HG02759 (cell line): ENCODE results near the gene RPL23.

Experiments used
- ATAC-seq: cut with Tn5 transposase; IDR thresholded peaks from one replicate; pipeline ENCODE4 v1.9.1; 2021; ENCODE audit warnings: mild to moderate bottlenecking, moderate library complexity; ENCODE audit not compliant: unreplicated experiment

Gene RPL23

DNA sequence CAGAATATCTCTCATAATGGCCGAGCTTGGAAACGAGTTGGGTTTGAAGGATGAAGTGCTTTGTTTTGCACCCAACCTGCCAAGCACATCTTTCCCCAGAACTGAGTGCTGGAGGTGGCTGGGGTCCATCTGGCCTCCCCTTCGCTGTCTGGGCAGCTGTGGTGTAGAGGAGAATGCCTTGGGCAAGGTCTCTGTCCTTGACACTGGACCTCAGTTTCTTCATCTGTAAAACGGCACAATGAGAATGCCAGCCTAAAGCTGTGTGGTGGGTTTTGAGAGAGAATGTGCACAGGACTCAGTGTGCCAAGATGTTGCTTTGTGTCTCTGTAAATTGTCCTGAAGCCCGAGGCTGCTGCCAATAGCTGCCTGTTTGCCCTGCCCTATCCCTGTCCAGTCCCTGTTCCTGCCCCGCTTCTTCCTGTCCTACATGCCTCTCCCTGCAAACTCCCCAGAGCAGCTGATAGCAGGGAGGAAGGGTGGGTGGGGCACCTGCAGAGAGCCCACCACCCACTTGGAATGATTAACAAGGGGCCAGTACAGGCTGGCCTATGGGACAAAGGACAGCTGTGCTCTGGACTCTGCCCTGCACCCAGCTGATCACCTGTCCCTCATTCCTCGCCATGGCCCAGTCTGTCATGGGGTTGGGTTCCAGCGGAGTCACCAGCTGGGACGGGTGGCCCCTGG is 31.7 kb upstream of the RPL23 start:
- no peak for ATAC-seq

DNA sequence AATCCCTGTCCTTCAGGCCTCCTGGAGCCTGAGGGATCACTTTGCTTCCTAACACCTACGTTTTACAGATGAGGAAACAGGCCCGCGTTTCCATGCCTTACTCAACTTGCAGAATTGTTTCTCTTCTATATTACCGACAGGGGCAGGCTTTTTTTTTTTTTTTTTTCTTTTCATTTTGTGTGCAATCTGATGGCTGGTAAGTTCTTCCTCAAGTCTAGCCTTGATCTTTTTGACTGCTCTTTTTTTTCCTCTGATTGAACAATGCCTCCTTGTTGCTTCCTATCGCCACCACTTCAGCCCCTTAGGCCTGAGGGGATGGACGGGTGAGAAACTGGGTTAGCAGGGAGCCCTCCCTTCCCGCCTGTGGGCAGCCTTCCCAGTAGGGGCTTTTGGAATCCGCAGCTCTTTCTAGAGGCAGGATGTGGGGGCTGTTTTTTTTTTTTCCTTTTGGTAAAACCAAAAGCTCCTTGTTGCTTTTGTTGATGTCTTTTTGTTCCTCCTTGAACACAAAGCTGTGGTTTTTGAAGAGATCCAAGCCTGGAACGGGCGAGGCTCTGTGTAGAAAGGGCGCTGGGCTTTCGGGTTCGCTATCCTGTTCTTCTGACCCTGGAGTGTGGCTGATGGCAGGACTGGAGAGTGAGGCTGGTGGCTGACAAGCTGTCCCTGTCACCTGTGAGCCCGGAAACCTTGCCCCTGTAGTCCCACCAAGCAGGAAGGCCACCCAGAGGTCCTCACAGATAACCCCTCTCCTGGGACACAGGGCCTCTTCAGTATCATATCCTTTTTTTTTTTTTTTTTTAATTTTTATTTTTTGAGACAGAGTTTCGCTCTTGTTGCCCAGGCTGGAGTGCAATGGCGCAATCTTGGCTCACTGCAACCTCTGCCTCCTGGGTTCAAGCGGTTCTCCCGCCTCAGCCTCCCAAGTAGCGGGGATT is 30.3 kb upstream of the RPL23 start:
- no peak for ATAC-seq

DNA sequence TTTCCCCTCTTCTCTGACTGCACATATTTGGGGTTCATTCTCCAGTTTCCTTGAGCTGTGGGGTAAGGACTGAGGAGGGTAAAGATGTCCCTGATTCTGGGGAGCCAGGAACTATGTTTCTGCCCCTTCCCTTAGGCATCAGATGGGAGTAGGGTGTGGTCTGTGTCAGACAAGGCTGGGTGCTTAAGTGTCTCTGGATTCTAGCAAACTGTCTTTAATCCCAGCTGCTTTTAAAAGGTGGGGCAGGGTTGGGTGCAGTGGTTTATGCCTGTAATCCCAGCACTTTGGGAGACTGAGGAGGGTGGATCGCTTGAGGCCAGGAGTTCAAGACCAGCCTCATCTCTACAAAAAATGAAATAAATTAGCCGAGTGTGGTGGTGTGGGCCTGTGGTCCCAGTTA is 29.3 kb upstream of the RPL23 start:
- ATAC-seq = no peak

DNA sequence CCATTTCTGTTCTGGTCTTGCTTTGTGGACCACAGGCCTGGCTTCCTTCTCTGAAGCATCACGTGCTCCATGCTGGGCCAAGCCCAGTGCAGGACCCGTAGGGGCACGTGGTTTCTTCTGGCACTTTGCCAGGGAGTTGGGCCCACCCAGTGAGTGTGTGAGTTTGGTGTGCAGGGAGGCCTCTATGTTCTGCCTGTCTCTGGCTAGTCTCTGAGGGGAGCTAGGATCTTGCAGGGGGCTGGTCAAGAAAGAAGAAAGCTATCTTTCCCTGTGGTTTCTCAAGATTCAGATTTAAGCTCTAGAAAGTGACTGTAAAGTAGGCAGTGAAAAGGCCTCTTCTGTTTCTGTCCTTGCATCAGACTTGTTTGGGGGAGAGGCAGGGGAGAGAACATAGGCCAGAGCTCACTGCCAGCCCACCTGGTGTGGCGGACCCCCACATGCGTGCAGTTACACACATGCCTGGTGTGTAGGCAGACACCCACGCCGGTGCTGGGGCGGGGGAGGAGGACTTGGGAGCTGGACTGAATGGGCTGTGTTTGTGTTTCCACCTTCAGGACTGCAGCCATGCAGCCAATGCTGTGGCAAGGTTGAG is 28.2 kb upstream of the RPL23 start:
- no peak for ATAC-seq

DNA sequence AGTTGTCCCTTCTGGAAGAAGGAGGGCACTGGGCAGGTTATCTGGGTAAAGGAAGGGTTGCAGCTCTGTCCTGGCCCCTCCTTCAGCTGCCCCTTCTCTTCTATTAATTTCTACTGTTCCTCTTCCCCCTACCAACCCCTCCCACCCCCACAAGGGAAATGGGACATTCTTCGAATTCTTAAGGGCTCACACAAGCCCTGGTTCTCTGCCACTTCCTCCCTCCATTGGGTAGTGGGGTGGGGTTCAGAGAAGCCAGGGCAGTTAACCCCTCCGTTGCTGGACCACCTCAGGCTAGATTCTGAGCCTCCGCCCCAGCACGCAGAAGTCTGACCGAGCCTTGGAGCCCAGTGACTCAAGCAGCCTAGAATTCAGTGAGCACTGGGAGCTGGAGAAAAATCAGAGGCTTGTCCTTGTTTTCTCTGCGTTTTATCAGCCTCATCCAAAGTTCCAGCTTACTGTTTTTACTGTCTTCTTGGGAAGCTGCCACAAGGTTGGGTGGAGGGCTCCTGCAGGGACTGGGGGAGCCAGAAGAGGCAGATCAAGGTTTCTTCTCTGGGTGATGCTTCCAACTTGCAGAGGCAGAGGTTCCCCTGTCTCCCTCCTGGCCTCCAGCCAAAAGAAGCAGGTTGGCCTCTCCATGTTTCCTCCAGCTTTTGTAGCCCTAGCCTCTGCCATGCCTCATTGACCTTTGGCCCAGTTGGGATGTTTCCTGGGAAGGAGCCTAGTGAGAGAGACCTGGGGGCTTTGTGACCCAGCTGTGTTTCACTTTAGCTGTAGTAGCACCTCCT is 26.6 kb upstream of the RPL23 start:
- no peak for ATAC-seq

DNA sequence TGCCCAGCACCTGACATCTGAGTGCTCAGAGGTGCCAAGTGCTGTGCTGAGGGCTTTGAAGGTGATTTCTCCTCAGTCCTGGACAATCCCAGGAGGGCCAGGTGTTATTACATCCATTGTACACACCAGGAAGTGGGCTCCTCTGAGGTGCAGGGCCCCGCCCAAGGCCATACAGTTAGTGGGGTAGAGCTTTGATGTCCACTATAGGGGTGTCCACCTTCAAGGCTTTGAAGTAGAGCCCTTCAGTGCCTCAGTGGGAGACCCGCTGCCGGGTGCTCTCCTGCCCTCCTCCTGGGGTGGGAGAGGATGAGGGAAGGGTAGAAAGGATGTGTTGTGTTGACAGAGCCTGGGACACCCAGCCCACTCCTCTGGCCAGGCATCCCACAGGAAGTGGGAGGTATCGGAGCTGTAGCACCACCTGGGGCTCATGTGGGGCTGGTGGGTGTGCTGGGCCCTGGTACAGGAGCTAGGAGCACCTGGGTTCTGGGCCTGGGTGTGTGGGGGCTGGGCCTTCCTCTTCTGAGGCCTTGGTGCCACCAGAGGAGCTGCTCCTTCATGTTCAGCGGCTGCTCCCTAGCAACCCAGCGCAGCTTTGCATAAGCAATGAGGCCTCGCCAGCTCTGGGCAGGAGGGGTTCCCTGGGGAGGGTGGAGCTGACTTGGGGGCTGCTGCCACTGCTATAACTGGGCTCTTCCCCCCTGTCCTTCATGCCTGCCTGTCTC is 23.8 kb upstream of the RPL23 start:
- ATAC-seq = no peak

DNA sequence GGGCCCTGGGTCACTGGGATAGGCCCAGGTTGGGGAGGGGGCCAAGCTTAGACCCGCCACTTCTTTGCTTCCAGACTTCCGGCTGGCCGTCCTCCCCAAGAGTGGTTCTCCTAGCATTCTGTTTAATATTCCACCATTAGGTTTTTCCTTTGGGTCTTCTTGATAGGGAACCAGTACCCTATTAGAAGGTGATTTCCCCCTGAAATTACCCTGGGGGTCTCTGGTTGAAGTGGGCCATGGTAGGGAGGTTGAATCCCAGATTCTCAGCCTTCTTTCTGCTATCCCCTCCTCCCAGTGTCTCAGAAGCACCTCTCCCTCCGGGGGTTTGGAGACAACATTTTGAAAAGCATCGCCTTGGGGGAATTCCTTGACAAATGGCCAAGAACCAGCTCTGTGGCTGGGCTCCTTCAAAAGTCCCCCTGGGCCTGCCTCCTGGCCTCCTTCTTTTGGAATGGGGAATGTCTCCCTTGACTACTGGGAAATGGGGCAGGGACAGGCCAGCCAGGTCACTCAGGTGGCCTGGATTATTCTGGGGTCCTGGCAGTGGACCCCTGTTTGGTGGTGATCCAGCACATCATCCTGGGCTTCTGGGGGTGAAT is 22.1 kb upstream of the RPL23 start:
- no peak for ATAC-seq

DNA sequence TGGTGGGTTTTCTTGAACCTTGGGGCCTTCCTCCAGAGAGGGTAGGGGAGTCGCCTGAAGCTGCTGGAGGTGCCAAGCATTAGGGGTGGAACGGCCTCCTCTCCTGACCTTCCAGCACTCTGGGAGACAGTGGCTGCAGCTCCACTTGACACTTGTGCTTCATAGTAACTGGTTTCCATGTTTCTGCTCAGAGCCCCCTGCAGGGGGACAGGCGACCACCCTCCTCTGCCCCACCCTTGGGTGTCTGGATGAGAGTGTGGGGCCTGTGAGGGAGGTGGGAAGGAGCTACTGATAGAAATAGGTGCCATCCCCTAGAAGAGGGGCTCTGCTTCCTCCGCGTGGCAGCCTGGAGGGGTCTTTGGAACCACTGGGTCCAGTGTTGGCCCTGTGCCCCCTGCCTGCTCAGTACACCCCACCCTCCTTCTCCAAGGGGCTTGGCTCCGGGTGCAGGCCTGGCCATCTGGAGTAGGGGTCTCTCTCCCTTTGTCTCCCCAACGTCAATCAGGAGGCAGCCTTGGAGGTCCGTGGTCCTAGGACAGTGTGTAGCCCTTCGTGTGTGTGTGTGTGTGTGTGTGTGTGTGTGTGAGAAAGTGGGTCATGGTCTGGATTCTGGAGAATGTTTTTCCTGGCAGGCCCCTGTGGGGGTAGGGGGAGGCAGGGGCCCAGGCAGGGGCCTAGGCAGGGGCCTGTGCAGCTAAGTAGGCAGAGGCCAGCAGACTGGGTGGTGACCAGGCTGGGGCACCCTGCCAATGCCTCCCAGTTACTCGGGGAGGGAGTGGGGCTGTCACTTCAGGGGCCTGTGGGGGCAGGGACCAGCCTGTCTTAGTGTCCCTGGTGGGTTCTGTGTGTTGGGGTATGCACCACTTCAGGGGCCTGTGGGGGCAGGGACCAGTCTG is 21.2 kb upstream of the RPL23 start:
- ATAC-seq = no peak

DNA sequence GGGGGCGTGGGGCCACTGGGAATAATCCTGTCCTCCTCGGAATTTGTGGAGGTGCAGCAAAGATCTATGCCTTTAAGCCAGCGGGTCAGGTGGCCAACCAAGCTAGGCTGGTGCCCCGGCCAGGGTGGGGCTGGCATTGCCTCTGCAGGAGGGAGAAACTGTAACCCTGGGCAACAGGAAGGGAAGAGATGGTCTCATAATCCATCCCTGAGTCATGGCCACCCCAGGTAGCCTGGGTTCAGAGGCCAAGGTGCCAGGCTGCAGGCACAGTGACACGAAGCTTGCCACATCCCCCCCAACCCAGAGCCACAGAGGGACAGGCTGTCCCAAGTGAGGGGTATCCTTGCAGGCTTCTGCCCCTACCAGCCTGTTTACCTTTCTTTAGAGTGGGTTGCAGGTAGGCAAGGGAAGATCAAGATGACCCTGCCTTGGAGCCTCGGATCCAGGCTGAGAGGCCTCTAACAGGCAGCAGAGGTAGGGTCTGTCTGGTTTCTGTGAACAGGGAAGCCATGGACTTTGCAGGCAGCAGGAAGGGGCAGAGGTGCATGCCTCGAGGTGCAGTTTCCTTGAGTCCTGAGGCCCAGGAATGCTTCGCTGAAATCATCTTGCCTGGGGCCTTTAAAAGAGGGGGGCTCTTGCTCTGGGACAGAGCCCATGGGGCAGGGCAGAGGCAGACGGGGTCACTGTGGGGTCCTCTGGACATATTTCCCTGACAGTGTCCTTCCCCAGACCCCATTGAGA is 20.3 kb upstream of the RPL23 start:
- ATAC-seq = no peak

DNA sequence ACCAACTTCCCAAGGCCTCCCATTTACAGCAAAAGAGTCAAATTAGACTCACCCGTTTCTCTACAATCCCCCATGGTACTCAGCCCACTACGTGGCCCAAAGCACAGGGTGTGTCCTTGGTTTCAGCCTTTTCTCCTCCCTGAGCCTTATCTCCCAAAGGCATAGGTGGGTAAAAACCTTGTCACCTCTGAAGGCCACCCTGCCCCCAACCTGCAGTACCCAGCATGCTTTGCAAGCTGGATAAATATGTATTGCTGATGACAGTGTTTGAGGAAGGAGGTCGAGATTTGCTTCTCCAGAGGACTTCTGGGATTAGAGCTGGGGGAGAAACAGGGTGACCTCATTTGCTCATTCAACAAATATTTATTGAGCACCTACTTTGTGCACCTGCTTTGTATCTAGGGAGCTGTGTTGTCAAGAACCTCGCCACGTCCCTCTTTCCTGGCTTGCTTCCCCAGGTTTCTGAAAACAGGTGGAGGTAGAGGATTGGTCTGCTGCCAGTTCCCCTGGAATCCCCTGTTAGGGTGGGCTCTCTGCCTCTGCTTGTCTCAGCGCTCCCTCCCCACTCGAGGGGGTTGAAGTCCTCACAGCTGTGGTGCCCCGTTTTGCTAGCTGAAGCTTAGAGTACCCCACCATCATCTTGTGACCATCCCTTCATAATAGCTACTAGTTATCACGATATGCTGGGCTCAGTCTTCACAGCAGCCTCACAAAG is 19.3 kb upstream of the RPL23 start:
- no peak for ATAC-seq

DNA sequence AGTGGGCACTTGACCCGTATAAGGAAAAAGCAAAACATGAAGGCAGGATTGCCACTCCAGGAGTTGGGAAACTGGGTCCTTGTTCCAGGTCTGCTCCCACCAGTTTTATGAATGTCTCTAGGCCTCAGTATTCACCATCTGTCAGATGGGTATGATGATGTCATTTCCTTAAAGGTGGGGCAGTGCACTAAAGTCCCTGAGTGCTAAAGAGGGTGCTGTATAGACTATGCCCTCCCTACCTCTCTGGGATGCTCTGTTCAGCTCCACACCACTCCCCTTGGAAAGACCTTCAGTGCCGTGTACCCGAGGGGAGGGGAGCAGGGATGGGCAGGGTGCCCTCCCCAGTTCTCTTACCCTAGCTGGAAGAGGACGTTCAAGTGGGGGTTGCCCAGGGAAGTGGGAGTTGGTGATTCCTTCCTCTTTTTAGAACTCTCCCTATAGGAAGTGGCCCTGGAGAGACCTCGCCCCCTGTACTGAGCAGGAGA is 18.5 kb upstream of the RPL23 start:
- no peak for ATAC-seq

DNA sequence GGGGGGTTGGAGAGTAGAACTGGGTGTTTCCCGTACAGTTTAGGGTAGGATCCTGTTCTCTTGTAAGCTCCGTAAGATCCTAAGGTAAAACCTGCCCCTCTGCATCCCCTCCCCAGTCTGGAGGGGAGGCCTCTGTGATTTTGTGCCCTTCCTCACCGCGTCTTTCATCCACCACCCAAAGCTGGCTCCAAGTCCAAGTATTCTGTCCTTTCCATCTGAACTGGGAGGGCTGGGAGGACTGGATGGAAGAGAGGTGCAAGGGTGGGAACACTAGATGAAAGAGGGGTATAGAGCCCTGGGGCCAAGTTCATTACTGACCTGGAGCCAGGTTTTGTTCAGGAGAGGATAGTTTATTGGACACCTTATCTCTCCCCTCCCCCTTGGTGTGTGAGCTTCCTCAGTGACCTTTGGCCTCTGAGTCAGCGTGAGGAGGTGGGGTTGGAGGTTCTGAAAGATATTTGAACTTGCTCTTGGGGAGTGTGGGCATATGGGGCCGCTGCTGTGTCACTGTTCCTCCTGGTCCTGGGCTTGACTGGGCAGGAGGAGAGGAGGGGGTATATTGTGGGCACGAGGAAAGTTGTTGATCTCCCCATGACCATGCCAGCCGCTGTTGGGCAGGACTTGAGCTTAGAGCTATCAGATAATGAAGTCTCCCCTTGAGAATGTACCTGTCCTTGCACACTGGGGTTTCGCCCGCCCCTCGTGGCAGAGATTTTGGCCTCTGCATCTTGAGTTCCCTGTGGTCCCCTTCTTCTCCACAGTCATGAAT is 17.9 kb upstream of the RPL23 start:
- ATAC-seq = no peak

DNA sequence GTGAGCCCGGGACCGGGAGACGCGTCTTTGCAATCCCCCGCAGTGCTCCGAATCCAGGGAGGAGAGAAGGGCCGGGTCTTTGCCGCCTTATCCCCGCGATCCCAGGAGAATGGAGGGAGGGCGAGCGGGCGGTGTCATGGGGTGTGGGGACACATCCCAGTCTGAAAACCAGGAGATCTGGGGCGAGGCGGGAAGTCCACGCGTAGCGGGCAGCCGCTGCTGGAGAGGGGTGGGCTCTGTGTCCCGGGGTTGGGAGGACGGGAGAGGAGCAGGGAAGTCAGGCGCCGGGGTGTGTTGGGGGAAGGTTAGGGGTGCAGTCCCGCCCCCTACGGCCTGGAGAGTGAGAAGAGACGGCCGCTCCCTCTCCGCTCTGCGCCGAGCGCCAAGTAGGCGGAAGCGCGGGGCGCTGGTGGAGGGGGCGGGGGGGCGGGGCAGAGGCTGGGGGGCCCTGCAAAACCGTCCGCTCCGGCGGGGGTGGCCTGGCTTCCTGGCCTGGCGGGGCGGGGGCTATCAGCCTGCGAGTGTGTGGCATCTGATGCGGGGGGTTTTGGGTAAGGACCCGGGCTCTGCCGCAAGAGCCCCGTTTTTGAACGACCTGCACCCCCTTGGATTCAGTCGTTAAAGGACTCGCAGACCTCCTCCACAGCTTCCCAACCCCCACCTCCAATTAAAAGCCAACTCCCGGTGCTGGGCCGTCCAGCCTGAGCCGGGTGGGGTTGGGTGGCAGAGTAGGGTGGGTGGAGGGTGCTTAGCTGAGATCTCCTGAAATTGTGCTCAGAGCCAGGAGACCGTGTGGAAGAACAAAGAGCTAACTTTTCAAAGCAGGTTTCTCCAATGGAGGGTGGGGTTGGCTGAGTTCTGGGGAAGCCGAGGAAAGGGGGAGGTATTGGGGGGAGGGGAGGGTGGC is 17.0 kb upstream of the RPL23 start:
- no peak for ATAC-seq

DNA sequence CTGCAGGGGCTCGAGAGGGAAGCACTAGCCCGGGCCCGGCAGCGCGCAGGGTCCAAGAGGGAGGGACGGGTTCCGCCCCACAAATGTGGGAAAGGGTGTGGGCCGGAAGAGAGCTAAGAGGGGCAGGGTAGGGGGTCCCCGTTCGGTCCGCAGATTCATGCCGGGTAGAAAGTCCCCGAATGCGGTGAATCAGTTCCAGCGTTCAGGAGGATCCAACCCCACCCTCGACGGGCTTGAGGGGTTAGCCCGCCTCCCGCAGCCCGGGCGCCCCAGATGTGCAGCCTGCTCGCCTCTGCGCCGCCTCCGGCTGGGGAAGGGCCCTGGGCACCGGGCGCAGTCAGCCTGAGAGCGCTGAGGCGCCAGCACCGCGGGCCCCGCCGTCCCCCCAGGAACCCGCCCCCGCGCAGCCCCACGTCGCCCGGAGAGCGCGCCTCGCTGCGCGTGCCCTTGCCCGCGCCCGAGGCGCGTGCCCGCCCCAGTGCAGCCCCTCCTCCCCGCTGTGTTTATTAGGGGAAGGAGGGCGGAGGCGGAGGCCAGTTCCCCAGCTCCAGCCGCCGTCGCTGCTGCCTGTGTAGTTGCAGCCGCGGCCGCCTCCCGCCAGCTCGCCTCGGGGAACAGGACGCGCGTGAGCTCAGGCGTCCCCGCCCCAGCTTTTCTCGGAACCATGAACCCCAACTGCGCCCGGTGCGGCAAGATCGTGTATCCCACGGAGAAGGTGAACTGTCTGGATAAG is 16.2 kb upstream of the RPL23 start, which contains the start of gene LASP1:
LASP1 (plus strand) TSS at position 533 of the 733 bp plus-strand sequence; CDS start at position 665, 132 bp downstream.
- ATAC-seq = peak; percentile 50
